Measurements from ENCODE around the gene SLC35F1.

DNA sequence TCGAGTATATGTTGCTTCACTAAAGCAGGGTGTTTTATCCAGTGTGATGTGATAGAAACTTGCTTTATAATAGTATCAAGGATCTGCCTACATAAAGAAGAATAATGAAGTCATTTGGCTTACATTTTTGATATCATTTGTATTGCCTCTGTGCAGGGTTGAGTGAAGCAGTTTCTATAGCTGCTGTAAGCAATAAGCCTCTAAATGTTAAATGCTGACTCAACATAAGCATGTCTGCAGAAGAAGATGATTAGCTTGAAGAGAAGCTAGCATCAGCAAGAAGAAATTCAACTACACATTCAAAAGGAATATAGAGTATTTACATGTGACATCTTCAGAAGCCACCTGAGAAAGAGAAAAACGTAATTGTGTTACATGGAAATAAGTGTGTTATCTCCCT is 17.6 kb downstream of the SLC35F1 start:
- TF ChIP-seq, protein P1, sequence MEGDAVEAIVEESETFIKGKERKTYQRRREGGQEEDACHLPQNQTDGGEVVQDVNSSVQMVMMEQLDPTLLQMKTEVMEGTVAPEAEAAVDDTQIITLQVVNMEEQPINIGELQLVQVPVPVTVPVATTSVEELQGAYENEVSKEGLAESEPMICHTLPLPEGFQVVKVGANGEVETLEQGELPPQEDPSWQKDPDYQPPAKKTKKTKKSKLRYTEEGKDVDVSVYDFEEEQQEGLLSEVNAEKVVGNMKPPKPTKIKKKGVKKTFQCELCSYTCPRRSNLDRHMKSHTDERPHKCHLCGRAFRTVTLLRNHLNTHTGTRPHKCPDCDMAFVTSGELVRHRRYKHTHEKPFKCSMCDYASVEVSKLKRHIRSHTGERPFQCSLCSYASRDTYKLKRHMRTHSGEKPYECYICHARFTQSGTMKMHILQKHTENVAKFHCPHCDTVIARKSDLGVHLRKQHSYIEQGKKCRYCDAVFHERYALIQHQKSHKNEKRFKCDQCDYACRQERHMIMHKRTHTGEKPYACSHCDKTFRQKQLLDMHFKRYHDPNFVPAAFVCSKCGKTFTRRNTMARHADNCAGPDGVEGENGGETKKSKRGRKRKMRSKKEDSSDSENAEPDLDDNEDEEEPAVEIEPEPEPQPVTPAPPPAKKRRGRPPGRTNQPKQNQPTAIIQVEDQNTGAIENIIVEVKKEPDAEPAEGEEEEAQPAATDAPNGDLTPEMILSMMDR (IDR thresholded peaks at IDR 0.05; ENCODE audit: low read length), result no peak
- TF ChIP-seq EZH2 (IDR thresholded peaks at IDR 0.05; ENCODE audit: borderline replicate concordance, low read length), result no peak
